ENCODE measurements around the gene SECTM1. TPM values are rescaled to one million over a fixed set of nuclear protein-coding genes. Genes with fewer than 3 reads are reported as not detected.

Gene SECTM1
- total RNA-seq, 2 experiments from 2014 or later, result 12.2 to 12.7 TPM

DNA sequence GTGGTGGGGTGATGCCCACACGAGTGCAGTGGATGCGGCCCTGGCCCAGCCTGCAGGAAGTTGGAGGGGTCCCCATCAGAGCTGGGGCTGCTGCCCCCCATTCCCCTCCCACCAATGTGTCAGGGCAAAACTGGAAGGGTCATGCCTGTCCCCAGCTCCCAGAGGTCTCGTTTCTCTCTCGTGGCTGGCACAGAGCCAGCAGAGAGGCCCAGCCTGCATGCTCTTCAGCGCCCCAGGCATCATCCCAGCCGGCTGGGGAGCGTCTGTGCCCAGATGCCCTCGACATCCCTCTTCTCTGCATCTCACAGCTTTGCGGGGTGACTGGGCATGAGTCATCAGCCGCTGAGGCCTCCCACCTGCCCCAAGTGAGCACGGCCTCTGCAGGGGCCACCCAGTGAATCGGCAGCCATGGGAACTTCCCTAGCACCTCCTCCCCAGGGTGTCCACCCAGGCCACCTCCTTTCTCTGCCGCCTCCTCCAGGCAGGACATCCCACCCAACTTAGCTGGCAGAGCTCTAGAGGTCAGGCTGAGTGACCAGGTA, 50.3 kb downstream of the SECTM1 start:
- peak; percentile 88 for DNase-seq
- ChIA-PET CTCF (interaction anchor here (1.3 to 1.5 kb wide), 4 partner anchors 15 to 77 kb away, joined by 3 to 7 read pairs (median 6); no protein-coding TSS in a partner anchor), POLR2A (interaction anchor here (0.7 to 4.3 kb wide), 6 partner anchors 9 to 17 kb away, joined by 3 to 40 read pairs (median 5); partner anchors contain the start of gene CSNK1D)
- no peaks in the 10 kb centered on the region for H3K27me3 Mint-ChIP-seq
- H3K36me3 Mint-ChIP-seq, result no peaks in the 10 kb centered on the region
- peak overlapping the region; percentile 74 for H3K27ac Mint-ChIP-seq
- intact Hi-C loops (cut with micrococcal nuclease), result loop anchor here (2.0 kb wide), 1 partner anchor 14 kb away; no protein-coding TSS in a partner anchor
- H3K9me3 Mint-ChIP-seq, result no peaks in the 10 kb centered on the region
- H3K4me1 Mint-ChIP-seq (ENCODE audit: low read depth), result peaks cover 43% of the 10 kb centered on the region
- H3K4me3 Mint-ChIP-seq, result peak overlapping the region; percentile 51

DNA sequence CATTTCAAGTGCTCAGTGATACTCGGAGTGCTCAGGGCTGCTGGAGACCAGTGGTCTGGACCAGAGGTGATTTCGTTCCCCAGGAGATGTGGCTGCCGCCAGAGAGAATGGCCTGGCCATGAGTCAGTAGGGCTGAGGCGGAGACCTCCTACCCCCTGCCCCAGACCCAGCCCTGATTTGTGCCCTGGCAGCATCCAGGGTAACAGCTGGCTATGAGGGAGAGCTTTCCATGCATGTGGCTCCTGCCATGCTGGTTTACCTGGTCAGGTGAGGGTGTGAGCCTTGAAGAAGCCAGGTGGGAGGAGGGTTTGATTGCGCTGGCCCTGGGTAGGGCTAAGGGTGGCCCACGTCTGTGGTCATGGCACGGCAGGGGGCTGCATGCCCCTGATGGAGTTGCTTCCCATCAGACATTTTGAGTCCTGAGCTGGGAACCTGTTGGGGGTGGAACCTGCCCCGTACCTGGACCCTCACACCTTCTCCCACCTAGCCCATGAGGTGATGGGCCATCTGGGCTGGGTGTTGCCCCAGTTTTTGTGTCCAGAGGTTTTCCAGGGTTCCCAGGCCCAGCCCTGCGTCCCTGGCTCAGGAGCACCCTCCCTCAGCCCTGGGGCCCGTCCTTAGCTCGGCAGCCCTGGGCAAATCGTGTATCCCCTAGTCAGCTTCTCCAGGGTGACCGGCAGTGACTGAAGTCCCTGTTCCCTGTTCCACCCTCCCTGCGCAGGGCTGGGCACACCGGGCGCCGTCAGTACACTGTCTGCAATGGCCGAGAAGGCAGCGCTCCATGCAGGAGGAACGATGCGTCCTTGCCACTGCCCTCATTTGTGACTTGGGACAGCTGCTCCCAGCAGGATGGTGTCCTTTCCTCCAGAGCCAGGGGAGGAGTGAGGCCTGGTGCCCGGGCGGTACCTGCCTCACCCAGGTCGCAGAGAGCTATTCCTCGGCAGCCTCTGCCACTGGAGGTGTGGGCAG, 51.0 kb downstream of the SECTM1 start:
- peaks cover 35% of the 10 kb centered on the region for H3K4me1 Mint-ChIP-seq (ENCODE audit: low read depth)
- H3K27me3 Mint-ChIP-seq, result no peaks in the 10 kb centered on the region
- no peak overlapping the region for H3K27ac Mint-ChIP-seq
- H3K36me3 Mint-ChIP-seq, result no peaks in the 10 kb centered on the region
- no peaks in the 10 kb centered on the region for H3K9me3 Mint-ChIP-seq
- H3K4me3 Mint-ChIP-seq, result no peak overlapping the region
- intact Hi-C loops (cut with micrococcal nuclease), result loop anchor here (2.0 kb wide), 1 partner anchor 14 kb away; no protein-coding TSS in a partner anchor
- no peak for DNase-seq
- POLR2A ChIA-PET, result interaction anchor here (1.0 to 4.3 kb wide), 5 partner anchors 9 to 18 kb away, joined by 3 to 40 read pairs (median 6); partner anchors contain the start of gene CSNK1D
- CTCF ChIA-PET, result interaction anchor here (1.2 to 1.5 kb wide), 6 partner anchors 14 to 77 kb away, joined by 3 to 7 read pairs (median 4); no protein-coding TSS in a partner anchor

DNA sequence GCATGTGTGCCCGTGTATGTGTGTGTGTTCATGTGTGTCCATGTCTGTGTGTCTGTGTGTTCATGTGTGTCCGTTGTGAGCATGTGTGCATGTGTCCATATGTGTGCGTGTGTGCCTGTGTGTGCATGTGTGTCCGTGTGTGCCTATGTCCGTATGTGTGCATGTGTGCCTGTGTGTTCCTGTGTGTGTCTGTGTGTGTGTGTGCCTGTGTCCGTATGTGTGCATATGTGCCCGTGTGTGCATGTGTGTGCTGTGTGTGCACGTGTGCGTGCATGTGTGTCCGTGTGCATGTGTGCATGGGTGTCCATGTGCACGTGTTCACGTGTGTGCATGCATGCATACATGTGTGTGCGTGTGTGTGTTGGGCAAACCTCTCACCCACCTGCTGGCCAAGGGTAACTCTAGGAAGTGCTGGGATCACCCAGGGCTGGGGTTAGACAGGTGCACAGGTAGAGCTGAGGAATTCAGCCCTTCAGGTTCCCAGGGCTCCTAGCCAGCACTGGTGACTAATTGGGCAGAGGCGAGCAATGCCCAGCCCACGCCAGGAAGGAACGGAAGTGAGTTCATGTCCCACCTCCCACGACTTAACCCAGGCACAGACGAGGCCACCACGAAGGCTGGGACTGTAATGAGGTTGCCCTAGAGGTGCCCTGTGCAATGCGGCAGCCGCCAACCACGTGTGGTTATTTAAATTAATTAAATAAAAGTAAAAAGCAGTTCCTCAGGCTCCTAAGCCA, 51.9 kb downstream of the SECTM1 start:
- Mint-ChIP-seq H3K4me1 (ENCODE audit: low read depth) (peaks cover 27% of the 10 kb centered on the region), H3K4me3 (peak overlapping the region; percentile 18), H3K36me3 (no peaks in the 10 kb centered on the region), H3K27me3 (no peaks in the 10 kb centered on the region), H3K27ac (peak overlapping the region; percentile 42), H3K9me3 (no peaks in the 10 kb centered on the region)
- POLR2A ChIA-PET, result interaction anchor here (1.6 to 4.3 kb wide), 3 partner anchors 8 to 16 kb away, joined by 6 to 40 read pairs (median 20); partner anchors contain the start of gene CSNK1D
- peak; percentile 88 for DNase-seq
- CTCF ChIA-PET, result interaction anchor here (1.2 to 1.3 kb wide), 2 partner anchors 15 to 41 kb away, joined by 3 read pairs; no protein-coding TSS in a partner anchor
- intact Hi-C loops (cut with micrococcal nuclease), result loop anchor here (2.0 kb wide), 1 partner anchor 15 kb away; no protein-coding TSS in a partner anchor

DNA sequence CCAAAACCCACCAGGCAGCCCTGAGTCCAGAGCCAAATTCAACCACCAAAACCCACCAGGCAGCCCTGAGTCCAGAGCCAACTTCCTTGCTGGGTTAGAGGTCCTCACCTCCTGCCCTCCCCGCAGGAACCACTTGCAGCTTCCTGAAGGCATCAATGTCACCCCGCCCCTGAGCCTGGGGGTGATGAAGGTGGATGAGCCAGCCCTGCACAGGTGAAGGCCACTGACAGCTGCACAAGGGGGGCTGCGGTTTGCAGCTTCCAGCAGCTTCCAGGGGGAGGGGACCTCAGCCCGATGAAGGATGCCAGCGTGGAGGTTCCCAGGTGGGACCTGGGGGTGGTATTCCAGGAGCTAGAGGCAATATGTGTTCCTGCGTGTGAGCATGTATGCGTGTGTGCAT, 52.5 kb downstream of the SECTM1 start:
- Mint-ChIP-seq H3K9me3 (no peaks in the 10 kb centered on the region), H3K36me3 (no peaks in the 10 kb centered on the region), H3K27me3 (no peaks in the 10 kb centered on the region), H3K4me3 (no peak overlapping the region), H3K27ac (peak overlapping the region; percentile 42), H3K4me1 (ENCODE audit: low read depth) (peaks cover 27% of the 10 kb centered on the region)
- intact Hi-C loops (cut with micrococcal nuclease), result no loop called here
- DNase-seq, result no peak
- POLR2A ChIA-PET, result interaction anchor here (3.9 to 4.3 kb wide), 2 partner anchors 12 to 17 kb away, joined by 20 to 40 read pairs; no protein-coding TSS in a partner anchor
- CTCF ChIA-PET, result interaction anchor here (1.3 to 1.5 kb wide), 2 partner anchors 41 to 46 kb away, joined by 3 read pairs; no protein-coding TSS in a partner anchor

DNA sequence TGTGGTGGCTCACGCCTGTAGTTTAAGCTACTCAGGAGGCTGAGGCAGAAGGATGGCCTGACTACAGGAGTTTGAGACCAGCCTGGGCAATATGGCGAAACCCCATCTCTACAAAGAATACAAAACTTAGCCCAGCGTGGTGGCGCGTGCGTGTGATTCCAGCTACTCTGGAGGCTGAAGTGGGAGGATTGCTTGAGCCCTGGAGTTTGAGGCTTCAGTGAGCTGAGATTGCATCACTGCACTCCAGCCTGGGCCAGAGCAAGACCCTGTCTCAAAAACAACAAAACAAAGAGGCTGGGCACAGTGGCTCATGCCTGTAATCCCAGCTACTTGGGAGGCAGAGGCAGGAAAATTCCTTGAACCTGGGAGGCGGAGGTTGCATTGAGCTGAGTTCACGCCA, 53.0 kb downstream of the SECTM1 start:
- ChIA-PET POLR2A (interaction anchor here (3.9 to 4.3 kb wide), 2 partner anchors 12 to 18 kb away, joined by 20 to 40 read pairs; no protein-coding TSS in a partner anchor), CTCF (interaction anchor here (1.5 kb wide), 1 partner anchor 45 kb away, joined by 3 read pairs; no protein-coding TSS in a partner anchor)
- Mint-ChIP-seq H3K27ac (no peak overlapping the region), H3K4me3 (no peak overlapping the region), H3K36me3 (no peaks in the 10 kb centered on the region), H3K9me3 (no peaks in the 10 kb centered on the region), H3K4me1 (ENCODE audit: low read depth) (peaks cover 27% of the 10 kb centered on the region), H3K27me3 (no peaks in the 10 kb centered on the region)
- no peak for DNase-seq
- intact Hi-C loops (cut with micrococcal nuclease), result no loop called here

DNA sequence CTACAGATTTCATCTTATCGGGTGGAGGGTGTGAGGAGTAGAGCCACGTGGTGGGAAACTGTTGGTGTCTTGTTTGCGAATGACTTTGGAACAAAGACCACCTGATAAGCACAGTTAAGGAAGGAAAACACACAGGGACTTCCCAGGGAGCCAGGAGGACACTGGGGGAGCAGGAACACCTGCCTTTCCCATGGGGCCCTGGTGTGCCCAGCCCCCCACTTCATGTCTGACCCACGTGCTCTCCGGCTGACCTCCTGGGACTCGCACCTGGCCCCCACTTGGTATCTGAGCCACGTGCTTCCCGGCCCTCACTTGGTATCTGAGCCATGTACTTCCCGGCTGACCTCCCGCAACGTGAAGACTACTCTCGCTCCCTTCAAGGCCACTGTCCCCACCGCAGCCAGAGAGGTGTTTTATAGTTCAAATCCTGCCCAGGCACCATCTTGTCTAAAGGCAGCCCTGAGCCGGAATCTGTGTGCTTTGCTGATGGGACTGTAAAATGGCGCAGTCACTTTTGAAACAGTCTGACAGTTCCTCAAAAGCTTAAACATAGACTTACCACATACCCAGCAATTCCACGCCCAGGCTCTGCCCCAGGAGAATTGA, 54.7 kb downstream of the SECTM1 start:
- POLR2A ChIA-PET, result no interaction called here
- intact Hi-C loops (cut with micrococcal nuclease), result no loop called here
- CTCF ChIA-PET, result no interaction called here
- Mint-ChIP-seq H3K4me1 (ENCODE audit: low read depth) (peaks cover 27% of the 10 kb centered on the region), H3K4me3 (no peak overlapping the region), H3K9me3 (no peaks in the 10 kb centered on the region), H3K36me3 (no peaks in the 10 kb centered on the region), H3K27me3 (no peaks in the 10 kb centered on the region), H3K27ac (no peak overlapping the region)
- DNase-seq, result no peak

DNA sequence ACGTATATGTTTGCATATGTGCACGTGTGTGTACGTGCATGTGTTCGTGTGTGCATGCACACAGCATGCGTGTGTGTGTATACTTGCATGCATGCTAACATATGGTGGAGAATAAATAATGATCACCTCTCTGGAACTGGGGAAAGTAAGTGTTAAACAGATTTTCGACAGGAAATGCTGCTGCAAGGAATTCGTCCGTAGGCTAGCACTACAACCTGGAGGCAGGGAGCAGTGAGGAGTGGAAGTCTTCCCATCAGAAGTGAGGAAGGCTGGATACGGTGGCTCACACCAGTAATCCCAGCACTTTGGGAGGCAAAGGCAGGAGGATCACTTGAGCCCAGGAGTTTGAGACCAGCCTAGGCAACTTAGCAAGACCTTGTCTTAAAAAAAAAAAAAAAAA, 55.3 kb downstream of the SECTM1 start:
- H3K4me1 Mint-ChIP-seq (ENCODE audit: low read depth), result peaks cover 21% of the 10 kb centered on the region
- no peaks in the 10 kb centered on the region for H3K9me3 Mint-ChIP-seq
- ChIA-PET CTCF (no interaction called here), POLR2A (no interaction called here)
- H3K27me3 Mint-ChIP-seq, result no peaks in the 10 kb centered on the region
- no peaks in the 10 kb centered on the region for H3K36me3 Mint-ChIP-seq
- H3K27ac Mint-ChIP-seq, result no peak overlapping the region
- intact Hi-C loops (cut with micrococcal nuclease), result no loop called here
- H3K4me3 Mint-ChIP-seq, result no peak overlapping the region
- no peak for DNase-seq

DNA sequence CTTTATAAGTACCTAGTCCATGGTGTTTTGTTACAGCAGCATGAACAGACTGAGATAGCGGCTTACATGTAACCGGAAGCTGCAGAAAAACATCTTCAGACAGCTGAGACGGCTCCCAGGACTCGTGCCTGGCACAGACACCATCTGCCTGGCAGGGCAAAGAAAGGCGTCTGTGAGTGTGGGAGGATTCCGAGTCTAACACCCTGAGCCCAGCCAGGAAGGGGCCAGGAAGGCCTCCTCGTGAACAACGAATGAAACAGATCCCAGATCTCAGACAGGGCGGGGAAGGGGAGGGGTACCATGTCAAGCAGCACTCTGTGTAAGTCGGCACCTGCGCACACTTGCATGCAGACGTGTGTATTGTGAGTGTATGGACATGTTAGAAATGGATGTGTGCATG, 55.7 kb downstream of the SECTM1 start:
- Mint-ChIP-seq H3K27me3 (no peaks in the 10 kb centered on the region), H3K9me3 (no peaks in the 10 kb centered on the region), H3K36me3 (no peaks in the 10 kb centered on the region), H3K4me1 (ENCODE audit: low read depth) (peaks cover 17% of the 10 kb centered on the region), H3K4me3 (no peak overlapping the region), H3K27ac (no peak overlapping the region)
- CTCF ChIA-PET, result interaction anchor here (1.3 kb wide), 1 partner anchor 72 kb away, joined by 3 read pairs; no protein-coding TSS in a partner anchor
- no peak for DNase-seq
- intact Hi-C loops (cut with micrococcal nuclease), result no loop called here
- POLR2A ChIA-PET, result no interaction called here

DNA sequence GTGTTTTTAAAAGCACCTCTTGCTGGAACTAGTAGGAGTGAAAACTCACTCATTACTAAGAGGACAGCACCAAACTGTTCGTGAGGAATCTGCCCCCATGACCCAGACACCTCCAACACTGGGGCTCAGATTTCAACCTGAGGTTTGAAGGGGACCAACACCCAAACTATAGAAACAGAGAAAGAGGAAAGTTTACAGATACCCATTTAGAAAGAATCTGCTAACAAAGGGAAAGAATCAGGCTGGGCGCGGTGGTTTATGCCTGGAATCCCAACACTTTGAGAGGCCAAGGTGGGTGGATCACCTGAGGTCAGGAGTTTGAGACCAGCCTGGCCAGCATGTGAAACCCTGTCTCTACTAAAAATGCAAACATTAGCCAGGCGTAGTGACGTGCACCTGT, 56.6 kb downstream of the SECTM1 start:
- H3K4me3 Mint-ChIP-seq, result no peak overlapping the region
- H3K27me3 Mint-ChIP-seq, result no peaks in the 10 kb centered on the region
- ChIA-PET CTCF (interaction anchor here (0.8 to 1.3 kb wide), 2 partner anchors 71 to 74 kb away, joined by 3 read pairs; no protein-coding TSS in a partner anchor), POLR2A (interaction anchor here (0.5 to 0.6 kb wide), 2 partner anchors 30 to 125 kb away, joined by 3 to 4 read pairs; no protein-coding TSS in a partner anchor)
- H3K36me3 Mint-ChIP-seq, result peaks cover 7% of the 10 kb centered on the region
- DNase-seq, result no peak
- H3K9me3 Mint-ChIP-seq, result no peaks in the 10 kb centered on the region
- intact Hi-C loops (cut with micrococcal nuclease), result no loop called here
- H3K27ac Mint-ChIP-seq, result no peak overlapping the region
- H3K4me1 Mint-ChIP-seq (ENCODE audit: low read depth), result peaks cover 18% of the 10 kb centered on the region

DNA sequence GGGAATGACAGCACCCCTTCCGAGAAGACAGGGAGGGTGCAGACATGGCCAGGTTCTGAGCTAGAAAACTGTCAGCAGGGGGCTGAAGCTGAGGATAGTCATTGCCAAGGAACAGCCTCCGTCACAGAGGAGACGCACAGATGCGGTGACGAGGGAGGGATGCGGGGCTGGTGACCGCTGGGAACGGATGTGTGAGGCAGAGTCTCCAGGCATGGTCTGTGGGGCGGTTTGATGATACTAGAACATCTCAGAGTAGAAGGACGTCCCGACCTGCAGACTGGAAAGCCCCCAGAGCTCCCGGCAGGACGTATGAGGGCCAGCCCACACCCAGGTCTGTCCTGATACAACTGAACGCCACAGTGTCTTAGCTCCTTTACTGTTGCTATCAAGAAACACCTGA, 58.2 kb downstream of the SECTM1 start:
- H3K4me1 Mint-ChIP-seq (ENCODE audit: low read depth), result peaks cover 23% of the 10 kb centered on the region
- peaks cover 20% of the 10 kb centered on the region for H3K36me3 Mint-ChIP-seq
- no peak for DNase-seq
- H3K27ac Mint-ChIP-seq, result no peak overlapping the region
- intact Hi-C loops (cut with micrococcal nuclease), result no loop called here
- H3K9me3 Mint-ChIP-seq, result no peaks in the 10 kb centered on the region
- CTCF ChIA-PET, result no interaction called here
- POLR2A ChIA-PET, result interaction anchor here (3.7 kb wide), 1 partner anchor 23 kb away, joined by 19 read pairs; no protein-coding TSS in a partner anchor
- no peaks in the 10 kb centered on the region for H3K27me3 Mint-ChIP-seq
- H3K4me3 Mint-ChIP-seq, result no peak overlapping the region
